Testis (tissue), 3 donors: Measurements from ENCODE around the gene ZFP36L2. TPM values are rescaled to one million over a fixed set of nuclear protein-coding genes. Genes with fewer than 3 reads are reported as not detected.

ENCODE experiments used
- DNase-seq: peaks from one replicate; pipeline ENCODE4 v3.0.0-alpha.2; 2019
- H3K27ac ChIP-seq, 2 donors: fragments of 200-600 bp; sonication (generic); one replicate each; pipeline ENCODE4 v1.5.1; 2019
- H3K27me3 ChIP-seq: fragments of 200-600 bp; sonication (generic); one replicate; pipeline ENCODE4 v1.5.1; 2019
- H3K36me3 ChIP-seq: fragments of 200-600 bp; sonication (generic); one replicate; pipeline ENCODE4 v1.5.1; 2017; ENCODE audit warnings: low read depth; ENCODE audit errors: missing control alignments
- H3K4me1 ChIP-seq: fragments of 200-600 bp; sonication (generic); one replicate; pipeline ENCODE4 v1.5.1; 2019
- H3K4me3 ChIP-seq, 2 donors: fragments of 200-600 bp; sonication (generic); one replicate each; pipeline ENCODE4 v1.5.1; 2017 to 2019
- H3K9me3 ChIP-seq: fragments of 200-600 bp; sonication (generic); one replicate; pipeline ENCODE4 v1.5.1; 2017
- POLR2A ChIP-seq: fragments of 450-650 bp; IDR thresholded peaks from one replicate; pipeline ENCODE4 v1.6.1; 2017; ENCODE audit warnings: antibody characterized with exemption, mild to moderate bottlenecking, moderate library complexity
- WGBS, 2 donors: methylation state at CpG; one replicate each; pipeline ENCODE4 v1.1.5; 2018; 5-methylcytosine and 5-hydroxymethylcytosine counted together
- intact Hi-C: fragments of 100-400 bp; cut with DNase I; formaldehyde crosslinking; loops from one replicate; pipeline ENCODE4 v1.15.1; 2023; ENCODE audit warnings: low total_unique reads
- polyA plus RNA-seq: library from polyadenylated mRNA; stranded (reverse); fragments of 350-450 nt; fragmentation: Illumina TruSeq; extraction: RNeasy Lipid Tissue Mini Kit (QIAGEN cat#74804); gene quantifications from one replicate; pipeline ENCODE4 v1.2.3, GENCODE V29; 2014; ENCODE audit warnings: low read depth, low replicate concordance; ENCODE audit not compliant: insufficient read depth
- total RNA-seq, 2 donors: library from RNA; depleted of rRNA; stranded (reverse); fragments of >200 nt; gene quantifications; one replicate each; pipeline ENCODE4 v1.2.3, GENCODE V29; 2016
- TF ChIP-seq, protein P1 (sequence below), 3 experiments: fragments of 450-650 bp in 2 of 3; fragments of 200-600 bp in 1 of 3; sonication (generic) in 1 of 3; IDR thresholded peaks; one replicate each; pipeline ENCODE4 v1.5.1; 2016 to 2019; ENCODE audit warnings: antibody characterized with exemption in 3 of 3, mild to moderate bottlenecking in 2 of 3, moderate library complexity in 1 of 3

ZFP36L2 gene
- total and polyA plus RNA-seq, 3 donors from 2014 or later: 35.7 to 54.4 (median 45.4) TPM

DNA sequence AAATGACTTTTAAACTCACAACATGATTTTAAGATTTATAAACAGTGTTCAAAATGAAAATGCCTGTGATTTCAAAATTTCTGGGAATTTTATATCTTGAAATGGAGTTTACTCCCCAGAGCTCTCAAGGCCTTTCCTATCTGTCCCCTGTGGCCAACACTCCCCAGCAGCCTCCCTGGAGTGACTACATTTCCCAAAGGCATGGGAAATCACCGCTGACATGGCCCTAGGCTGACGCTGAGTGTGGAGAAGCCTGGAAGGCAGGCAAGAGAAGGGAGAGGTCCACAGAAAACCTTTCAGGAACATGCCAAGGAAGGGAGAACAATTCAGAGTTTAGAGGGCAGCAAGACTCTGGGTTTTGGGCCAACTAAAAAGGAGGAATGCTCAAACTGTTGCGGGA, 20.2 kb upstream of the ZFP36L2 start:
- Histone ChIP-seq H3K27ac (no peak overlapping the region), H3K27me3 (no peaks in the 10 kb centered on the region), H3K9me3 (no peaks in the 10 kb centered on the region), H3K4me3 (no peak overlapping the region), H3K4me1 (peaks cover 4% of the 10 kb centered on the region), H3K36me3 (no peaks in the 10 kb centered on the region)
- intact Hi-C loops: no loop called here
- WGBS, 2 donors: 48 to 72% methylated on average over 3 of the region's 3 CpGs
- no peak for DNase-seq
- no peak for TF ChIP-seq POLR2A
- TF ChIP-seq, protein P1, sequence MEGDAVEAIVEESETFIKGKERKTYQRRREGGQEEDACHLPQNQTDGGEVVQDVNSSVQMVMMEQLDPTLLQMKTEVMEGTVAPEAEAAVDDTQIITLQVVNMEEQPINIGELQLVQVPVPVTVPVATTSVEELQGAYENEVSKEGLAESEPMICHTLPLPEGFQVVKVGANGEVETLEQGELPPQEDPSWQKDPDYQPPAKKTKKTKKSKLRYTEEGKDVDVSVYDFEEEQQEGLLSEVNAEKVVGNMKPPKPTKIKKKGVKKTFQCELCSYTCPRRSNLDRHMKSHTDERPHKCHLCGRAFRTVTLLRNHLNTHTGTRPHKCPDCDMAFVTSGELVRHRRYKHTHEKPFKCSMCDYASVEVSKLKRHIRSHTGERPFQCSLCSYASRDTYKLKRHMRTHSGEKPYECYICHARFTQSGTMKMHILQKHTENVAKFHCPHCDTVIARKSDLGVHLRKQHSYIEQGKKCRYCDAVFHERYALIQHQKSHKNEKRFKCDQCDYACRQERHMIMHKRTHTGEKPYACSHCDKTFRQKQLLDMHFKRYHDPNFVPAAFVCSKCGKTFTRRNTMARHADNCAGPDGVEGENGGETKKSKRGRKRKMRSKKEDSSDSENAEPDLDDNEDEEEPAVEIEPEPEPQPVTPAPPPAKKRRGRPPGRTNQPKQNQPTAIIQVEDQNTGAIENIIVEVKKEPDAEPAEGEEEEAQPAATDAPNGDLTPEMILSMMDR (IDR thresholded peaks at IDR 0.05): no peak

DNA sequence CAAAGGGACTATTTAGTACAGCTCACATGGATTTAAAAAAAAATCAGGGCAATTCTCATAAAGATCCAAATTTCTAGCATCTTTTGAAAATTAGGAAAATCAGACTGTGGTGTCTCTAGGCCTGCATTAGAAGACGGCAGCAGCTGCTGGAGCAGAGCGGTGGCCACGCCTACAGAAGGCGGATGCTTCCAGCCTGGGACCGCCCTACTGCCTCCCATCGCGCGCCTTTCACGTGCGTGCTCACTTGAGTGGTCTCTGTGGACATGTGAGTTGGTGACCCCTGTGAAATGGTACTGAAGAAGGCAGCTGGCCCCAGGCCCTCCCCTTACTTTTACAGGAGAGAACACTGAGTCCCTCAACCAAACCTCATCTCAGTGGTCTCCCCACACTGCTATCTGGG, 15.2 kb upstream of the ZFP36L2 start:
- WGBS, 2 donors: 38 to 51% methylated on average over 7 to 10 of the region's 10 CpGs
- Histone ChIP-seq H3K36me3 (no peaks in the 10 kb centered on the region), H3K9me3 (no peaks in the 10 kb centered on the region), H3K4me1 (peaks cover 11% of the 10 kb centered on the region), H3K27ac (peak overlapping the region; percentile 56 to 64), H3K27me3 (no peaks in the 10 kb centered on the region), H3K4me3 (no peak overlapping the region)
- TF ChIP-seq, protein P1 (IDR thresholded peaks at IDR 0.05): no peak
- no peak for TF ChIP-seq POLR2A
- intact Hi-C loops: no loop called here
- DNase-seq: peak; percentile 80

DNA sequence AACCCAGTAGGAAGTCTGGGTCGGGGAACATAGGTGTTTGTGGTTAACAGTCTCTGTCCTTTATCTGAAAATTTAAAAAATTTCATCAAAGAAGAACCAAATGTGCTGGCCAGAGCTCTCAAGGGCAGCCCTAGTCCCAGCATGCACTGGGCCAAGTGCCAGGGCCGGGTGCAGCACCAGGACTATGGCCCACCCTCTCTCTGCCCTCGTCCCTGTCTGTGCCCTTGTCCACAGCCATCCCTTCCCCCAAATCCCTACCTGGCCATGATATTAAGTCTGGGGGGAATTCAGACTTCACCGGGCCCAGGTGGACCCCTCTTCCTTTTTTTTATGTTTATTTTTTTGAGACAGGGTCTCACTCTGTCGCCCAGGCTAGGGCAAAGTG, 14.4 kb upstream of the ZFP36L2 start:
- peak overlapping the region; percentile 64 to 69 for H3K27ac ChIP-seq
- intact Hi-C loops: no loop called here
- no peaks in the 10 kb centered on the region for H3K27me3 ChIP-seq
- WGBS, 2 donors: 58 to 67% methylated on average over 5 of the region's 5 CpGs
- no peaks in the 10 kb centered on the region for H3K36me3 ChIP-seq
- H3K9me3 ChIP-seq: no peaks in the 10 kb centered on the region
- no peak overlapping the region for H3K4me3 ChIP-seq
- no peak for DNase-seq
- TF ChIP-seq, protein P1 (IDR thresholded peaks at IDR 0.05): no peak
- no peak for TF ChIP-seq POLR2A
- peaks cover 11% of the 10 kb centered on the region for H3K4me1 ChIP-seq

GRCh38 chr2:43239981-43240765, 13.8 kb upstream of the ZFP36L2 start:
- Histone ChIP-seq H3K4me1 (peaks cover 11% of the 10 kb centered on the region), H3K4me3 (no peak overlapping the region), H3K9me3 (no peaks in the 10 kb centered on the region), H3K27me3 (no peaks in the 10 kb centered on the region), H3K36me3 (no peaks in the 10 kb centered on the region), H3K27ac (peak overlapping the region; percentile 64 to 69)
- DNase-seq: no peak
- TF ChIP-seq, protein P1 (IDR thresholded peaks at IDR 0.05): no peak
- no peak for TF ChIP-seq POLR2A
- 78 to 79% methylated on average over 13 of the region's 13 CpGs for WGBS, 2 donors
- intact Hi-C loops: no loop called here

DNA sequence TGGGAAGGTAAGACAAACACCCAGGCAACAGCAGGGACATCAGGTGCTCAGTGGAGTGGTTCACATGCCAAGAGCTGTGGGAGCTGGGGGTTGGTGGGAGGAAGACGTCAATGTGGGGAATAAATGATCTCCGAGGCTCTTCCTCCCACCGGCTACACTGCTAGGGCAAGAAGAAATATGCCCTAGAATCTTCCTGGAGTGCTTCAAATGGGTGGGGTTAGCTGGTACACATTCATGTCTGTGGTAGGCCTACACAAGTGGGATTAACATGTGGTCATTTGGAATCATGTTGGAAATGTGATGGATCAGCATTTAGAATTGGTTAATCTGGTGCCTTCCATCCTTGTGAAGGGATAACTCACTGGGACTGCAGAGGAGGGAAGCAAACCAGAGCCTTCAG, 12.4 kb upstream of the ZFP36L2 start:
- no peak for DNase-seq
- TF ChIP-seq, protein P1 (IDR thresholded peaks at IDR 0.05): no peak
- no peak for TF ChIP-seq POLR2A
- Histone ChIP-seq H3K27me3 (no peaks in the 10 kb centered on the region), H3K9me3 (no peaks in the 10 kb centered on the region), H3K4me3 (no peak overlapping the region), H3K27ac (no peak overlapping the region), H3K4me1 (peaks cover 11% of the 10 kb centered on the region), H3K36me3 (no peaks in the 10 kb centered on the region)
- intact Hi-C loops: no loop called here
- WGBS, 2 donors: 74 to 86% methylated on average over 3 of the region's 3 CpGs
